Right lobe of liver (tissue), 4 donors: ENCODE data around the gene PES1.

Source experiments
- POLR2A ChIP-seq: fragments of 450-650 bp; IDR thresholded peaks from one replicate; pipeline ENCODE4 v1.6.1; 2017; ENCODE audit warnings: antibody characterized with exemption, mild to moderate bottlenecking
- TF ChIP-seq, protein P1 (sequence below), 4 donors: fragments of 200-600 bp in 3 of 4; fragments of 450-650 bp in 1 of 4; IDR thresholded peaks; one replicate each; pipeline versions ENCODE4 v1.5.1 to v1.8.0; 2016 to 2022; ENCODE audit warnings: antibody characterized with exemption in 4 of 4, mild to moderate bottlenecking in 2 of 4
- donor health status: DM: no; HTN: no; CAD: no.
- donor health status: DM: no; HTN: no; CAD: no.
- donor health status: DM: no; HTN: yes; CAD: no.

DNA sequence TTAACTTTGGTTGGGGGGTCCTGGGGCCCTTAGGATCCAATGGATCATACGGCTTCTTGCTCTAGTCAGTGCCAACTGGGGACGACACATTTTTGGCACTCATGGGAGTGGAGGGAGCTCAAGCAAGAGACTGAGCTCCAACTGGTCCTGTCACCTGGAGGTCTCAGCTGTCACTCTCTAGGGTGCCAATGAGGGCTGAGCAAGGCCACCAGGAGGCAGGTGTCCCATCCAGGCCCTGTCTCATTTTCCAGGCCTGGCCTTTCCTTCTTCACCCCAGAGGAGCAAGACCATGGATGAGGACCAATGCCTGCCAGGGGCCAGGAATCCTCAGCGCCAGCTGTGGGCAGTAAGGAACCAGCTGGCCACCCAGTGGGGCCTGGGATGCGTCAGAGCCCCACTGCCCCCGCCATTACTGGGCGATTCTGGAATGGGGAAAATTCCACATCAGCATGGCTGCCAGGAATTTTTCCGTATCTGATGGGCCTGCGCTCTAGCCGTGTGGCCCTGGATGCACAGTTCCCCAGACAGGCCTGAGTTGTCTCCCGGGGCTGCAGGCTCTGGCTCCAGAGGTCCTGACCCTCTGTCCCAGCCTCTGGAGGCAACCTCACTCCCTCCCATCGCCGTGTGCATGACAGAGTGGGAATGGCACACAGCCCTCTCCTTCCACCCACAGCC is 16.6 kb downstream of the PES1 start:
- TF ChIP-seq POLR2A: no peak
- TF ChIP-seq, protein P1, sequence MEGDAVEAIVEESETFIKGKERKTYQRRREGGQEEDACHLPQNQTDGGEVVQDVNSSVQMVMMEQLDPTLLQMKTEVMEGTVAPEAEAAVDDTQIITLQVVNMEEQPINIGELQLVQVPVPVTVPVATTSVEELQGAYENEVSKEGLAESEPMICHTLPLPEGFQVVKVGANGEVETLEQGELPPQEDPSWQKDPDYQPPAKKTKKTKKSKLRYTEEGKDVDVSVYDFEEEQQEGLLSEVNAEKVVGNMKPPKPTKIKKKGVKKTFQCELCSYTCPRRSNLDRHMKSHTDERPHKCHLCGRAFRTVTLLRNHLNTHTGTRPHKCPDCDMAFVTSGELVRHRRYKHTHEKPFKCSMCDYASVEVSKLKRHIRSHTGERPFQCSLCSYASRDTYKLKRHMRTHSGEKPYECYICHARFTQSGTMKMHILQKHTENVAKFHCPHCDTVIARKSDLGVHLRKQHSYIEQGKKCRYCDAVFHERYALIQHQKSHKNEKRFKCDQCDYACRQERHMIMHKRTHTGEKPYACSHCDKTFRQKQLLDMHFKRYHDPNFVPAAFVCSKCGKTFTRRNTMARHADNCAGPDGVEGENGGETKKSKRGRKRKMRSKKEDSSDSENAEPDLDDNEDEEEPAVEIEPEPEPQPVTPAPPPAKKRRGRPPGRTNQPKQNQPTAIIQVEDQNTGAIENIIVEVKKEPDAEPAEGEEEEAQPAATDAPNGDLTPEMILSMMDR (IDR thresholded peaks at IDR 0.05): no peak
